GM12801 (cell line): ENCODE data around the gene MMS19.

Experiments
- TF ChIP-seq, protein P1 (sequence below): IDR thresholded peaks from one replicate; pipeline ENCODE4 v1.5.1; 2011; ENCODE audit warnings: control low read depth; ENCODE audit not compliant: insufficient read length; ENCODE audit errors: extremely low read depth

The MMS19 gene, protein sequence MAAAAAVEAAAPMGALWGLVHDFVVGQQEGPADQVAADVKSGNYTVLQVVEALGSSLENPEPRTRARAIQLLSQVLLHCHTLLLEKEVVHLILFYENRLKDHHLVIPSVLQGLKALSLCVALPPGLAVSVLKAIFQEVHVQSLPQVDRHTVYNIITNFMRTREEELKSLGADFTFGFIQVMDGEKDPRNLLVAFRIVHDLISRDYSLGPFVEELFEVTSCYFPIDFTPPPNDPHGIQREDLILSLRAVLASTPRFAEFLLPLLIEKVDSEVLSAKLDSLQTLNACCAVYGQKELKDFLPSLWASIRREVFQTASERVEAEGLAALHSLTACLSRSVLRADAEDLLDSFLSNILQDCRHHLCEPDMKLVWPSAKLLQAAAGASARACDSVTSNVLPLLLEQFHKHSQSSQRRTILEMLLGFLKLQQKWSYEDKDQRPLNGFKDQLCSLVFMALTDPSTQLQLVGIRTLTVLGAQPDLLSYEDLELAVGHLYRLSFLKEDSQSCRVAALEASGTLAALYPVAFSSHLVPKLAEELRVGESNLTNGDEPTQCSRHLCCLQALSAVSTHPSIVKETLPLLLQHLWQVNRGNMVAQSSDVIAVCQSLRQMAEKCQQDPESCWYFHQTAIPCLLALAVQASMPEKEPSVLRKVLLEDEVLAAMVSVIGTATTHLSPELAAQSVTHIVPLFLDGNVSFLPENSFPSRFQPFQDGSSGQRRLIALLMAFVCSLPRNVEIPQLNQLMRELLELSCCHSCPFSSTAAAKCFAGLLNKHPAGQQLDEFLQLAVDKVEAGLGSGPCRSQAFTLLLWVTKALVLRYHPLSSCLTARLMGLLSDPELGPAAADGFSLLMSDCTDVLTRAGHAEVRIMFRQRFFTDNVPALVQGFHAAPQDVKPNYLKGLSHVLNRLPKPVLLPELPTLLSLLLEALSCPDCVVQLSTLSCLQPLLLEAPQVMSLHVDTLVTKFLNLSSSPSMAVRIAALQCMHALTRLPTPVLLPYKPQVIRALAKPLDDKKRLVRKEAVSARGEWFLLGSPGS

DNA sequence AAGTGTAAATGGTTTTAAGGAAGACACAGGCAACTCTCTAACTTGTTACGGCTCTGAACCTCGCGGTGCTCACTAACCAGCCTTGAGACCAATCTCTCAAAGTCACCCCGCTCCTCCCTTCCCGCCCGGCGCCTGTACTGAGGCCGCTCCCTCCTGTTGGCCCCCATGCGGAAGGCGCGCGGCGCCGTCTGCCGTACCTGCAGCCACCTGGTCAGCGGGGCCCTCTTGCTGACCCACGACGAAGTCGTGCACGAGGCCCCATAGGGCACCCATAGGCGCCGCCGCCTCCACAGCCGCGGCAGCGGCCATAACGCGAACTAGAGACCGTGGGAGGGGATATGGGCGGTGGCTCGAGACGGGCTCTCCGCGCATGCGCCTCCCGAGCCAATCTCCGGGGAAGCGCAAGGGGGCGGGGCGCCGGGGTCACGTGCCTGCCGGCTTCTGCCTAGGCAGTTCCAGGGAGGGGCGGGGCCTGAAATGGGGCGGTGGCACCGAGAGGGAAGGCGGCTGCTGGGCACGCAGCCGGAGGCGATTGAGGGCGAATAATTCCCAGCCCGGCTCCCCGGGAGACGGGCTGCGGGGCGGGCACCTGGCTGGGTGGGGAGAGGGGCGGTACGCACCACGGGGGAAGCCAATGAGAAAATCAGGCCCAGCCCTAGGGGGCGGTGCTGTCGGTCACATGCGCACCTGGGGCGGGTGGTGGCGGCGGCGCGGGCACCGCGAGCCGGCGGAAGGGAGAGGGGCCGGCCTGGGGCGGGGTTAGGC lies at the start of gene MMS19:
Gene MMS19, minus strand, starts transcription at position 347 of the 765 bp plus-strand sequence. Its CDS starts 38 bp downstream, at position 309.
- TF ChIP-seq, protein P1, sequence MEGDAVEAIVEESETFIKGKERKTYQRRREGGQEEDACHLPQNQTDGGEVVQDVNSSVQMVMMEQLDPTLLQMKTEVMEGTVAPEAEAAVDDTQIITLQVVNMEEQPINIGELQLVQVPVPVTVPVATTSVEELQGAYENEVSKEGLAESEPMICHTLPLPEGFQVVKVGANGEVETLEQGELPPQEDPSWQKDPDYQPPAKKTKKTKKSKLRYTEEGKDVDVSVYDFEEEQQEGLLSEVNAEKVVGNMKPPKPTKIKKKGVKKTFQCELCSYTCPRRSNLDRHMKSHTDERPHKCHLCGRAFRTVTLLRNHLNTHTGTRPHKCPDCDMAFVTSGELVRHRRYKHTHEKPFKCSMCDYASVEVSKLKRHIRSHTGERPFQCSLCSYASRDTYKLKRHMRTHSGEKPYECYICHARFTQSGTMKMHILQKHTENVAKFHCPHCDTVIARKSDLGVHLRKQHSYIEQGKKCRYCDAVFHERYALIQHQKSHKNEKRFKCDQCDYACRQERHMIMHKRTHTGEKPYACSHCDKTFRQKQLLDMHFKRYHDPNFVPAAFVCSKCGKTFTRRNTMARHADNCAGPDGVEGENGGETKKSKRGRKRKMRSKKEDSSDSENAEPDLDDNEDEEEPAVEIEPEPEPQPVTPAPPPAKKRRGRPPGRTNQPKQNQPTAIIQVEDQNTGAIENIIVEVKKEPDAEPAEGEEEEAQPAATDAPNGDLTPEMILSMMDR, result no peak

DNA sequence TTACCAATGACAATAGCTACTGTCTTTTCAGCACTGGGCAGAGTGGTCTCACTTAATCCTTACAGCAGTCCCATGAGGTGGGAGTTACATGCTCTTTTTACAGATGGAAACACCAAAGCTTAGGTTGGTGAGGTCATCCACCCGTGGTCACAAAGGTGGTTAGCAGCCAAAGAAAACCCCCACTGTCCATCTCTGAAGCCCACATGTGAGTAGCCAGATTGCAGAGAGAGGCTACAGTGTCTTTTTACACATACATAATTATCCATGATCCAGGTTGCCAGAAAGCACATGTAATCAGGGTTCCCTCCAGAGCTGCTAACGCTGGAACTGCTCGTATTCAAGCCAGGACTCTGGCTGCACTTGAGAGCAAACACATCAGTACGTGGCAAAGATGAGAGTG lies 49.7 kb upstream of the MMS19 start:
- TF ChIP-seq, protein P1, result no peak

DNA sequence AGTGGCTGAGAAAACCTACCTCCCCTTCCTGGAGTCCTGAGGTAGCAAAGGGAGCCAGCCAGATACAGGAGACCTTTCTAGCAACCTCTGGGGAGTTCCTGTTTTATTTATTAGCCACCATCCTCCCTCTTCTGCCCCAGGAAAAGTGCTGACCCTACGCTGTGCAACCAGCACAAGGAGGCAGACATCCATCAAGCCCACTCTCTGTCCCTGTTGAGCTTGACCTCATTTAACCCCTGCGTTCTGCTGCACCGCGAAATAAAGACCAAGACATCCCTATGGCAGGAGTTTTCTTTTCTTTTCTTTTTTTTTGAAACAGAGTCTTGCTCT lies 49.0 kb upstream of the MMS19 start:
- TF ChIP-seq, protein P1, result no peak

DNA sequence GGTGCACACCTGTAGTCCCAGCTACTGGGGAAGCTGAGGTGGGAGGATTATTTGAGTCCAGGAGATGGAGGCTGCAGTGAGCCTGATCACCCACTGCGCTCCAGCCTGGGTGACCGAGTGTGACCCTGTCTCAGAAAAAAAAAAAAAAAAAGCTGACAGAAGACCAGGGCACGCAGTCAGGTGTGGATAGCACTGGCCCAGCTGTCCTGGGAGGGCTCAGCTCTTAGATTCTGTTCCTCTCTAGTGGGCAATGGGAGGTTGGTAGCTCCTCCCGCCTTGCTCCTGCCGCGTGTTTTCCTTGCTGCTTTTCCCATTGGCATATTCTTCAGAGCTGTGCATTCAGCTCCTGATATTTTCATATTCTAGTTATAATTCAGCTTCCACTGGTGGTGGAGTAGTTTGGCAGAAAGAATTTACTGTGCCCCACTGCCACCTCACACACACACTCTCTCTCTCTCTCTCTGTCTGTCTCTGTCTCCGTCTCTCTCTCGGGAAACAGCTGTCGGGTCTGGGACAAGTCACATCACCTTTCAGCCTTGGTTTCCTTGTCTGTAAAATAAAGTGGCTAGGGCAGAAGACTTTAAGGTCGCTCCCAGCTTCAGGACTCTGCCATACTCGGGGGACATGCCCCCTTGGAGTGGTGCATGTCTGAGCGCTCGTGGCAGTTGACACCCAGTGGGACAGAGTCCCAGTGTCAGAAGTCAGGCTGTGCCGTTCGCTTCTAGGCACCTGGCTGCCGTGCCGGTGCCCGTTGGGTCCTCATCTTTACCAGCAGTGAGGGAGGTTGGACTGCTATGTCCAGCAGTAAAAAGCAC lies 48.4 kb upstream of the MMS19 start:
- TF ChIP-seq, protein P1, result no peak

DNA sequence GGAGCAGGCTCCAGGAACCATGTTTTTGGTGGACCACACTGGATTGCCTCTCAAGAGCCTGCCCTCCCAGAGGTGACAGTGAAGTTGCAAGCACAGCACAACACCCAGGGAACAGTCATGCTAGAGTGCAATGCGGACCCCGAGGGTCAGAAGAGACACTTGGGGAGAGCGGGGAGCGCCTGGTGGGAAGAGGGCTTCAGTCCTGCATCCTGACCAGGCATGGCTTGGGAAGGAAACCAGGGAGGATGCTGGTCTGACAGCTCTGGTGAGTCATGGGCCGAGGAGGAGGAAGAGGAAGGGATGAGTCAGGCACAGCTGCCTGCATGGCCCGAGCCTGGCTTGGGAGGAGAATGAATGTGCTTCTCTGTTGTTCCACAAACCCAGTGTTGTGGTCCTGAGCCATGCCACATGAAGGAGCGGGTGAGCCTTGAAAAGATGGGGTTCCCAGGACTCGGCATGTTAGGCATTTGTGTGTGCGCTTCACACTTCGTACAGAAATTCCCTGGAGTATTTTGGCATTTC lies 44.9 kb upstream of the MMS19 start:
- TF ChIP-seq, protein P1, result no peak

DNA sequence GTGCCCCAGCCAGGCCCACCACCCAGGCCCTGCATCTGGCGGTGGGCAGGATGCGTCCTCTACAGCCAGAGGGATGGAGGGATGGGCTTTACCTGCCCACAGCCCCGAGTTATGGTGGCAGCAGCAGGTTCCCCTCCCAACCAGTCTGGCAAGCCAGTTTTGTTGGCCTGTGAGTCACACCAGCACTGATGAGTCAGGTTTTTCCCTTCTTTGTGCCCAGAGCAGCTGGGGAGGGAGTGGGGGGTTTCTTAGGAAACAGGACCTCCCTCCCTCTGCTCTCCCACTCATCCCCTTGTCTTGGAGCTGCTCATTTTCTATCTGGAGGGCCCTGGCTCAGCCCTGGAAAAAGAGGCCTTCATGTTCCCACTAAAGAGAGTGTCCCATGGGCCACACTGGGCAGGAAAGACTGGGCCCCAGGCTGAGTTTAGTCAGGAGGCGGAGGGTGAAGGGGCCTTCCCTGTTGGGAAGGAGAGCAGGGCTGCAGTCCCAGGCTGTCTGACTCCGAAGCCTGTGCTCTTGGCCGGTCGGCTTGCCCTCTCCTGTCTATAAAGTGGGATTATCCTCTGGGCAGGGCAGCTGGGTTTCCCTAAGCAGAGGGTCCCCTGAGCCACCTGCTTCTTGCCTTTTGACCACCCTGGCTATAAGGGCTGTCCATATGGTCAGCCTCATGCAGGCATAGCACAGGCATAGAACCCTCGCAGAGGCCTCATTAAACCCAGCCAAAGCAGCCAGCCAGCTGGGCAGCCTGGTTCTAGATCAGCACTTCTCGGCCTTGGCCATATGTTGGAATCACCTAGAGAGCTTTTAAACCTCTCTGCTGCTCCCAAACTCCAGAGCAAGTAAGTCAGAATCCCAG lies 44.2 kb upstream of the MMS19 start:
- TF ChIP-seq, protein P1, result no peak
